GM20000 (cell line): ENCODE measurements around the gene IP6K3.

Experiments
- DNase-seq: peaks from one replicate; pipeline ENCODE4 v3.0.0; 2012; ENCODE audit warnings: low spot score
- CTCF ChIP-seq: IDR thresholded peaks from 2 replicates; pipeline ENCODE4 v1.5.1; 2012; ENCODE audit warnings: mild to moderate bottlenecking, control low read depth; ENCODE audit errors: extremely low read depth, missing control alignments

IP6K3 gene

GRCh38 chr6:33726696-33727095, 20.0 kb downstream of the IP6K3 start:
- no peak for DNase-seq
- no peak for TF ChIP-seq CTCF

- no peak for TF ChIP-seq CTCF
- no peak for DNase-seq
Observed at GRCh38 chr6:33725891-33726673, 20.6 kb downstream of the IP6K3 start.

- no peak for TF ChIP-seq CTCF
- no peak for DNase-seq
Observed at GRCh38 chr6:33725222-33725621, 21.5 kb downstream of the IP6K3 start.

- no peak for DNase-seq
- TF ChIP-seq CTCF = no peak
Observed at GRCh38 chr6:33724102-33725023, 22.3 kb downstream of the IP6K3 start.

GRCh38 chr6:33723371-33724085, 23.2 kb downstream of the IP6K3 start:
- no peak for TF ChIP-seq CTCF

GRCh38 chr6:33722103-33722623, 24.5 kb downstream of the IP6K3 start:
- DNase-seq = no peak

More at GRCh38 chr6:33723371-33724085, 23.2 kb downstream of the IP6K3 start:
- DNase-seq = no peak

More at GRCh38 chr6:33722103-33722623, 24.5 kb downstream of the IP6K3 start:
- TF ChIP-seq CTCF = no peak
